ENCODE results near the gene ALDH3A1.

DNA sequence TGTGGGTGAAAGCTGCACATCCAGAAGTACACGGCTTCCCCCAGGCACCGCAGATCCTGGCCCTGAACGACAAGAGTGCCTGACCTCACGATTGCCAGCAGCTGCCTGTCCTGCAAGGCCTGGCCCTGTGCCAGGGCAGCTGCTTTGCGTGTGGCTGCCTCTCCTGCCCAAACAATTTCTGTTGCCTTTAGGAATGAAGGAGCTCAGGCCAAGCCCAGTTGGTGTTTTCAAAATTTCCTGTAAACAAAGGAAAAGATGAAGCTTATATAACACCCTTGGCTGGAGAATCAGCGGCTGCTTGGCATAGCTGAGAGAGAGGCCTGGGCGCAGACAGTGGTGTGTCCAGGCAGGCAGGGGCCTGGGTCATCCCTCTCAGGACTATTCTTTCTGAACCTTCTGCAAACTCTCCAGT lies 20.0 kb downstream of the ALDH3A1 start:
- TF ChIP-seq, protein P1, sequence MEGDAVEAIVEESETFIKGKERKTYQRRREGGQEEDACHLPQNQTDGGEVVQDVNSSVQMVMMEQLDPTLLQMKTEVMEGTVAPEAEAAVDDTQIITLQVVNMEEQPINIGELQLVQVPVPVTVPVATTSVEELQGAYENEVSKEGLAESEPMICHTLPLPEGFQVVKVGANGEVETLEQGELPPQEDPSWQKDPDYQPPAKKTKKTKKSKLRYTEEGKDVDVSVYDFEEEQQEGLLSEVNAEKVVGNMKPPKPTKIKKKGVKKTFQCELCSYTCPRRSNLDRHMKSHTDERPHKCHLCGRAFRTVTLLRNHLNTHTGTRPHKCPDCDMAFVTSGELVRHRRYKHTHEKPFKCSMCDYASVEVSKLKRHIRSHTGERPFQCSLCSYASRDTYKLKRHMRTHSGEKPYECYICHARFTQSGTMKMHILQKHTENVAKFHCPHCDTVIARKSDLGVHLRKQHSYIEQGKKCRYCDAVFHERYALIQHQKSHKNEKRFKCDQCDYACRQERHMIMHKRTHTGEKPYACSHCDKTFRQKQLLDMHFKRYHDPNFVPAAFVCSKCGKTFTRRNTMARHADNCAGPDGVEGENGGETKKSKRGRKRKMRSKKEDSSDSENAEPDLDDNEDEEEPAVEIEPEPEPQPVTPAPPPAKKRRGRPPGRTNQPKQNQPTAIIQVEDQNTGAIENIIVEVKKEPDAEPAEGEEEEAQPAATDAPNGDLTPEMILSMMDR (IDR thresholded peaks at IDR 0.05 in 8 of 11, conservative IDR thresholded peaks at IDR 0.05 in 3 of 11): no peak
- peak; percentile 81 to 84 (median 84) for TF ChIP-seq POLR2AphosphoS5 (IDR thresholded peaks at IDR 0.05)

Data from spleen (tissue), 7 donors.